Cardiac ventricle fibroblast (primary cell): ENCODE results near the gene FABP6. TPM values are rescaled to one million over a fixed set of nuclear protein-coding genes. Genes with fewer than 3 reads are reported as not detected.

Experiments
- total RNA-seq: library from RNA; depleted of rRNA; stranded (reverse); fragments of >200 nt; gene quantifications from 2 replicates; pipeline ENCODE4 v1.2.3, GENCODE V29; 2015

FABP6 gene
- total RNA-seq = not detected in 2 replicates

DNA sequence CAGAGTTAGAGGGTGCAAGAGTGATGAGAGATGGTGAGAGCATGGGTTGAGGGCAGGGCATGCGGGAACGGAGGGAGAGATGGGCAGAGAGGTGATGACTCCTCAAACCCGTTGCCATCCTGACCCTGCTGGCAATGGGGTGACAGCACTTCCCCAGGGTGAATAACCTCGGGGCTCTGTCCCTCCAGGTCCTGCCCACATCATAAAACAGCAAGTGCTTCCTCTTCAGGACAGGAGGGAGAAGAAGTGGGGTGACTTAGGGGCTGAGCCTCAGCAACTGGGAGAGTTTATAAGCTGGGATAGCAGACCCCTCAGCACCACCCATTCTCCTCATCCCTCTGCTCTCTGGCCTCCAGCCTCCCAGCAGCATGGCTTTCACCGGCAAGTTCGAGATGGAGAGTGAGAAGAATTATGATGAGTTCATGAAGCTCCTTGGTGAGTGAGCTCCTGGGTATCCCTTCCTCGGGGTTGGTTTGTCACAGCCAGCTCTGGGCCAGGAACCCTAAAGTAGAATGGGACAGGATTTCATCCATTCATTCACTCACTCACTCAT is at the start of gene FABP6:
TSS of gene FABP6 (plus strand) at position 317 of the 553 bp plus-strand sequence. CDS start at position 369, 52 bp downstream.

Other genes with a start within 250 kb of the FABP6 start
- gene TTC1, start 220.4 kb upstream of the FABP6 start, total RNA-seq = 21.7 and 32.3 TPM in 2 replicates
- gene PWWP2A, start 110.1 kb upstream of the FABP6 start, total RNA-seq = 21.3 and 24.3 TPM in 2 replicates
- gene CCNJL, start 83.1 kb downstream of the FABP6 start, total RNA-seq = 0.06 and 0.39 TPM in 2 replicates
- not detected in 2 replicates for gene C1QTNF2, start 141.1 kb downstream of the FABP6 start, total RNA-seq
- gene FAM200C, start 170.5 kb downstream of the FABP6 start, total RNA-seq = 2.4 and 3.2 TPM in 2 replicates
- 29.3 and 47.0 TPM in 2 replicates for gene SLU7, start 189.6 kb downstream of the FABP6 start, total RNA-seq
- 13.2 and 38.9 TPM in 2 replicates for gene PTTG1, start 192.3 kb downstream of the FABP6 start, total RNA-seq